ENCODE data around the gene TSC1. TPM values are rescaled to one million over a fixed set of nuclear protein-coding genes. Genes with fewer than 3 reads are reported as not detected.
A peak's percentile ranks its signal among the peaks of the same experiment; 100 is the strongest.

The TSC1 gene
- 10 to 100 TPM; 38.5 to 87.7 (median 54.0) TPM for total RNA-seq
- 10 to 100 TPM; 29.4 to 37.6 (median 30.6) TPM for polyA plus RNA-seq
- long read RNA-seq, donor 1, partial matches to known transcripts = 0 of 6 reads
- long read RNA-seq, donor 1, other reads (novel, unspliced or antisense) = 0 of 6 reads
- long read RNA-seq, donor 2, partial matches to known transcripts = 0 of 6 reads
- long read RNA-seq, donor 2, other reads (novel, unspliced or antisense) = 0 of 6 reads
- long read RNA-seq, donor 3, partial matches to known transcripts = 0 of 1 reads
- long read RNA-seq, donor 3, other reads (novel, unspliced or antisense) = 0 of 1 reads
- long read RNA-seq, donor 4, partial matches to known transcripts = 1 of 15 reads
- long read RNA-seq, donor 4, other reads (novel, unspliced or antisense) = 12 of 15 reads
- long read RNA-seq, donor 5, full-length matches to known transcripts = 5 of 16 reads
- long read RNA-seq, donor 5, partial matches to known transcripts = 5 of 16 reads
- long read RNA-seq, donor 5, other reads (novel, unspliced or antisense) = 6 of 16 reads
- long read RNA-seq, donor 6, partial matches to known transcripts = 2 of 10 reads
- long read RNA-seq, donor 6, other reads (novel, unspliced or antisense) = 8 of 10 reads
- long read RNA-seq, donor 7 = 0 reads
- long read RNA-seq, donor 8, full-length matches to known transcripts = 3 of 3 reads
- long read RNA-seq, donor 8, partial matches to known transcripts = 0 of 3 reads
- long read RNA-seq, donor 8, other reads (novel, unspliced or antisense) = 0 of 3 reads
- long read RNA-seq, donor 9, partial matches to known transcripts = 0 of 6 reads
- long read RNA-seq, donor 9, other reads (novel, unspliced or antisense) = 0 of 6 reads
- long read RNA-seq, donor 10, partial matches to known transcripts = 0 of 7 reads
- long read RNA-seq, donor 10, other reads (novel, unspliced or antisense) = 0 of 7 reads

- Histone ChIP-seq H3K27ac (peak within 1 kb of the TSS; percentile 91 to 99 (median 95)), H3K36me3 (replicated peaks in 1 of 2) (no peaks in the 10 kb centered on the region), H3K4me3 (peak within 1 kb of the TSS; percentile 60 to 98 (median 97)), H3K27me3 (no peaks in the 10 kb centered on the region), H3K9me3 (replicated peaks in 1 of 3) (no peaks in the 10 kb centered on the region), H3K4me1 (replicated peaks in 1 of 2) (peaks cover 24 to 28% of the 10 kb centered on the region in 2 donors)
- 0% methylated on average over 1 to 72 of the region's 72 CpGs for WGBS, 4 donors
- TF ChIP-seq CTCF (IDR thresholded peaks at IDR 0.05) (peak in 1 of 6 experiments; percentile 17), POLR2A (IDR thresholded peaks at IDR 0.05) (peak; percentile 53 to 58)
- peak; percentile 95 to 98 (median 97) for DNase-seq
- intact Hi-C loops (cut with DNase I) = no loop called here
Measured at GRCh38 chr9:132944294-132945185, at the start of gene TSC1. Gene TSC1, minus strand, starts transcription at chr9:132944616. Its CDS starts 15,744 bp downstream, at chr9:132928872.

- H3K4me1 ChIP-seq (replicated peaks in 1 of 2) = no peaks in the 10 kb centered on the region
- no peaks in the 10 kb centered on the region for H3K36me3 ChIP-seq (replicated peaks in 1 of 2)
- H3K27ac ChIP-seq = no peak overlapping the region
- 57 to 71% (median 62%) methylated on average over 11 to 14 of the region's 14 CpGs for WGBS, 4 donors
- no peaks in the 10 kb centered on the region for H3K27me3 ChIP-seq
- no peaks in the 10 kb centered on the region for H3K9me3 ChIP-seq (replicated peaks in 1 of 3)
- no peak overlapping the region for H3K4me3 ChIP-seq
- intact Hi-C loops (cut with DNase I) = no loop called here
- no peak for TF ChIP-seq POLR2A (IDR thresholded peaks at IDR 0.05)
- TF ChIP-seq CTCF (IDR thresholded peaks at IDR 0.05) = no peak
- DNase-seq = no peak
Measured at GRCh38 chr9:132993511-132993939, 49.1 kb upstream of the TSC1 start.

- no peak overlapping the region for H3K4me3 ChIP-seq
- no peaks in the 10 kb centered on the region for H3K36me3 ChIP-seq (replicated peaks in 1 of 2)
- WGBS, 4 donors = 53 to 64% (median 57%) methylated on average over 11 to 16 of the region's 16 CpGs
- H3K27me3 ChIP-seq = no peaks in the 10 kb centered on the region
- H3K9me3 ChIP-seq (replicated peaks in 1 of 3) = no peaks in the 10 kb centered on the region
- no peak overlapping the region for H3K27ac ChIP-seq
- no peak for TF ChIP-seq POLR2A (IDR thresholded peaks at IDR 0.05)
- intact Hi-C loops (cut with DNase I) = no loop called here
- DNase-seq = no peak
- no peaks in the 10 kb centered on the region for H3K4me1 ChIP-seq (replicated peaks in 1 of 2)
Measured at GRCh38 chr9:132991351-132992300, 47.2 kb upstream of the TSC1 start.
